Gastrocnemius medialis (tissue), 4 donors: Measurements from ENCODE around the gene BARHL2. TPM values are rescaled to one million over a fixed set of nuclear protein-coding genes. Genes with fewer than 3 reads are reported as not detected.

ENCODE experiments used
- ATAC-seq, 2 donors: fragments of 150-250 bp; one replicate each; pipeline ENCODE4 v1.9.1; 2016
- DNase-seq, 2 donors: peaks; one replicate each; pipeline ENCODE4 v3.0.0-alpha.2; 2019
- H3K27ac ChIP-seq, 4 donors: fragments of 200-600 bp; sonication (generic); 1 replicate in 1 of 4; 2 replicates in 3 of 4; pipeline ENCODE4 v1.5.1; 2016 to 2018; ENCODE audit warnings: mild to moderate bottlenecking in 2 of 4, moderate library complexity in 1 of 4
- H3K27me3 ChIP-seq, 3 donors: fragments of 200-600 bp; sonication (generic) in 2 of 3; 1 replicate in 1 of 3; 2 replicates in 2 of 3; pipeline versions ENCODE4 v1.5.1 to v1.6.0; 2016 to 2019; ENCODE audit warnings: mild to moderate bottlenecking in 1 of 3, moderate library complexity in 1 of 3
- H3K36me3 ChIP-seq, 2 donors: fragments of 200-600 bp; sonication (generic) in 1 of 2; one replicate each; pipeline ENCODE4 v1.5.1; 2017 to 2018
- H3K4me1 ChIP-seq, 2 donors: fragments of 200-600 bp; sonication (generic) in 1 of 2; one replicate each; pipeline ENCODE4 v1.5.1; 2016 to 2017; ENCODE audit warnings: mild to moderate bottlenecking in 2 of 2
- H3K4me3 ChIP-seq, 4 donors: fragments of 200-600 bp; sonication (generic) in 3 of 4; 1 replicate in 1 of 4; 2 replicates in 3 of 4; pipeline ENCODE4 v1.5.1; 2016 to 2019; ENCODE audit warnings: mild to moderate bottlenecking in 2 of 4
- H3K9me3 ChIP-seq, 3 donors: fragments of 200-600 bp; sonication (generic) in 2 of 3; 1 replicate in 1 of 3; 2 replicates in 2 of 3; pipeline ENCODE4 v1.5.1; 2016 to 2019
- POLR2A ChIP-seq, 2 donors: fragments of 450-650 bp; IDR thresholded peaks; one replicate each; pipeline ENCODE4 v1.6.1; 2017; ENCODE audit warnings: antibody characterized with exemption in 2 of 2, mild to moderate bottlenecking in 2 of 2, moderate library complexity in 2 of 2
- in situ Hi-C, 4 donors: fragments of 200-750 bp; cut with MboI; loops; one replicate each; pipeline versions ENCODE4 v1.15.0 to v1.8.0; 2017; ENCODE audit warnings: low sequenced_read_pairs in 4 of 4
- intact Hi-C: fragments of 100-400 bp; cut with DNase I; formaldehyde crosslinking; loops from one replicate; pipeline ENCODE4 v1.15.1; 2023; ENCODE audit warnings: low total_unique reads
- total RNA-seq, 4 donors: library from RNA; depleted of rRNA; stranded (reverse); fragments of >200 nt; gene quantifications; one replicate each; pipeline versions ENCODE4 v1.1.0 to v1.2.3, GENCODE V29; 2016
- TF ChIP-seq, protein P1 (sequence below), 5 experiments: fragments of 450-650 bp in 3 of 5; fragments of 200-600 bp in 2 of 5; sonication (generic) in 2 of 5; IDR thresholded peaks in 4 of 5; conservative IDR thresholded peaks in 1 of 5; 1 replicate in 4 of 5; 2 replicates in 1 of 5; pipeline ENCODE4 v1.5.1; 2016 to 2019; ENCODE audit warnings: antibody characterized with exemption in 5 of 5, mild to moderate bottlenecking in 3 of 5, moderate library complexity in 3 of 5

BARHL2 gene
- total RNA-seq, 4 donors from 2014 or later, result not detected

DNA sequence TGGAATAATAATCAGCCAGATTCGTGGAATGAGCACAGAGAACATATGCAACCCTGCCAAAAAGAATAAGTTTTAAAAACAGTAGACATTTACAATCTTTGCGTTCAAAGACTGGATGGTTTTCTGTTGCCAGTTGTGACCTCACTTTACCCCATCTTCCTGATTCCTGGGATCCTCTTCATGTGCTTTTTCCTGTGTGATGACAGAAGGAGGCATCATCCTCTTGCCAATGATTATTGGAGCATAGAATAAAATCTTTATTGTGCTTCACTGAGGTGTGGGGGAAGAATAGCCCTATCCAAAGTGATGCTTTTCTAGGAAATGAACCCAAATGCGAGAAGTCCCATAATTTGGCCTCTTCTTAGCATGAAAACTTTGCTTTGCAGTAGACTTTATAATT is 15.0 kb upstream of the BARHL2 start:
- Histone ChIP-seq H3K9me3 (no peaks in the 10 kb centered on the region), H3K36me3 (no peaks in the 10 kb centered on the region), H3K27ac (no peak overlapping the region), H3K4me1 (peaks cover 0 to 8% of the 10 kb centered on the region in 2 donors), H3K4me3 (no peak overlapping the region), H3K27me3 (peaks cover 58 to 82% (median 74%) of the 10 kb centered on the region in 3 donors)
- TF ChIP-seq, protein P1, sequence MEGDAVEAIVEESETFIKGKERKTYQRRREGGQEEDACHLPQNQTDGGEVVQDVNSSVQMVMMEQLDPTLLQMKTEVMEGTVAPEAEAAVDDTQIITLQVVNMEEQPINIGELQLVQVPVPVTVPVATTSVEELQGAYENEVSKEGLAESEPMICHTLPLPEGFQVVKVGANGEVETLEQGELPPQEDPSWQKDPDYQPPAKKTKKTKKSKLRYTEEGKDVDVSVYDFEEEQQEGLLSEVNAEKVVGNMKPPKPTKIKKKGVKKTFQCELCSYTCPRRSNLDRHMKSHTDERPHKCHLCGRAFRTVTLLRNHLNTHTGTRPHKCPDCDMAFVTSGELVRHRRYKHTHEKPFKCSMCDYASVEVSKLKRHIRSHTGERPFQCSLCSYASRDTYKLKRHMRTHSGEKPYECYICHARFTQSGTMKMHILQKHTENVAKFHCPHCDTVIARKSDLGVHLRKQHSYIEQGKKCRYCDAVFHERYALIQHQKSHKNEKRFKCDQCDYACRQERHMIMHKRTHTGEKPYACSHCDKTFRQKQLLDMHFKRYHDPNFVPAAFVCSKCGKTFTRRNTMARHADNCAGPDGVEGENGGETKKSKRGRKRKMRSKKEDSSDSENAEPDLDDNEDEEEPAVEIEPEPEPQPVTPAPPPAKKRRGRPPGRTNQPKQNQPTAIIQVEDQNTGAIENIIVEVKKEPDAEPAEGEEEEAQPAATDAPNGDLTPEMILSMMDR (IDR thresholded peaks at IDR 0.05 in 4 of 5, conservative IDR thresholded peaks at IDR 0.05 in 1 of 5), result no peak
- TF ChIP-seq POLR2A (IDR thresholded peaks at IDR 0.05), result no peak
- in situ Hi-C loops (no loop called here), intact Hi-C loops (no loop called here)
- no peak for ATAC-seq
- no peak for DNase-seq

DNA sequence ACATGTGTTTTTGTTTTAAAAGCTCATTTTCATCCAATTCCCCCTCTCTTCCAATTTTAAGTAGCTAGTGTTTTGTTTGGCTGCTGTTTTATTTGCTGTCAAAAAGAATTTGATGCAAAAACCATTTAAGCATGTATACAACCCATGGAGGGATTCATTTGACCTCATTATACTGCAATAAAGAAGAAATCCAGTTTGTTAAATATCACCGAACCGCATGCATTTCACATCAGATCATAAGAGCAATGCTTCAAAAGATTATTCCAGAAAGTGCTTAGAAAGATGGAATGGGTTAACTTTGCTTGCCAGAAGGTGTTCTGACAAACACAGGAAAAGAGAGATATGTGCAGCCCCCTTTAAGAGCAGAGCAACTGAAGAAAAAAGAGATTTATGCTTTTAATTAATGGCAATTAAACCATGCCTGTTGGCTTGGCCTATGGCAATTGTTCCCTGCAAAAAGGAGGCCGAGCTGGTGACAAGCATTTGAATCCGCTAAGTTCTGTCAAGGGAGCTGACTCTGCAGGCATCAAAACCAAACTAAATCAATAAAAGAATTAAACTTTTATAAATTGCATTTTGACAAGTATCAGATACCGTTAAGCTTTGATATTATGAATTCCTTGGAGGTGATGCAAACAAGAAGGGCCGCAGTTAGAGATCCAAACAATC is 14.4 kb upstream of the BARHL2 start:
- no peak for ATAC-seq
- TF ChIP-seq, protein P1 (IDR thresholded peaks at IDR 0.05 in 4 of 5, conservative IDR thresholded peaks at IDR 0.05 in 1 of 5), result no peak
- no peak for TF ChIP-seq POLR2A (IDR thresholded peaks at IDR 0.05)
- no peaks in the 10 kb centered on the region for H3K36me3 ChIP-seq
- H3K9me3 ChIP-seq, result no peaks in the 10 kb centered on the region
- H3K27me3 ChIP-seq, result peaks cover 65 to 88% (median 80%) of the 10 kb centered on the region in 3 donors
- intact Hi-C loops, result no loop called here
- H3K4me1 ChIP-seq, result peaks cover 0 to 8% of the 10 kb centered on the region in 2 donors
- H3K4me3 ChIP-seq, result no peak overlapping the region
- in situ Hi-C loops, result no loop called here
- no peak overlapping the region for H3K27ac ChIP-seq
- DNase-seq, result no peak

DNA sequence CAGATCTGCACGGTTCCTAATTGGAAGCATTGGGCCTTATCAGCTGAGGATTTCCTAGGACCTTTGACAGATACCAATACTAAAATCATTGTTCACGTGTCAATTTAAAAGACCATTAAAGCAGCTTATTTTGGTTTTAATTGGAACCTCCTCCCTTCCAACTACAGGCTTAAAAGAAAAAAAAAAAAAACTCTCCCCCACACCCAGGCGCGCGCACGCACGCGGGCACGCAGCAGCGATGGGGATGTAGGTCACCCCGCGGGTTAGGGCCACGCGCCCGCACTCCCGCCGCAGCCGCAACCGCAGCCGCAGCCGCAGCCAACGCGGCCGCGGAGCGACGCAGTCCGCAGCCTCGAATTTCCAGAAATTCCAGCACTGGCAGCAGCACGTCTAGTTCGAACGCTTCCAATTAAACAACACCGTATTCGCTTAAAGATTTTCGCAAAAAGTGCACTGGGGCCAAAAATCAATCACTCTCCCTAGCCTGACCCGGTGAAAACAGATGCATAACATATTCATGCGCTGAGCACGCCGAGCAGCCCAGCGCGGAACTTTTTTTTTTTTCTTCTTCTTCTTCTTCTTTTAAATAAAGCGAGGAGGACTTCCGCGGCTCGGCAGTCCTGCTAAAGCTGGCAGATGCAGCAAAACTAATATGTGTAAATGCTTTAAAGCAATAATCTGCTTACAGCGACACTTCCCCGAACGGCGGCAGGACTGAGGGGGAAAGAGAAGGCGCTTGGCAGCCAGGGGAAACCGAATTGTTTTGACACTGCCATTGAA is 13.3 kb upstream of the BARHL2 start:
- Histone ChIP-seq H3K27ac (no peak overlapping the region), H3K9me3 (no peaks in the 10 kb centered on the region), H3K27me3 (peaks cover 75 to 94% (median 89%) of the 10 kb centered on the region in 3 donors), H3K4me3 (peak overlapping the region in 3 of 4 donors; percentile 2 to 37 (median 14)), H3K4me1 (peaks cover 7 to 16% of the 10 kb centered on the region in 2 donors), H3K36me3 (no peaks in the 10 kb centered on the region)
- DNase-seq, result no peak
- intact Hi-C loops (no loop called here), in situ Hi-C loops (no loop called here)
- TF ChIP-seq, protein P1 (IDR thresholded peaks at IDR 0.05 in 4 of 5, conservative IDR thresholded peaks at IDR 0.05 in 1 of 5), result no peak
- no peak for TF ChIP-seq POLR2A (IDR thresholded peaks at IDR 0.05)
- ATAC-seq, result no peak

DNA sequence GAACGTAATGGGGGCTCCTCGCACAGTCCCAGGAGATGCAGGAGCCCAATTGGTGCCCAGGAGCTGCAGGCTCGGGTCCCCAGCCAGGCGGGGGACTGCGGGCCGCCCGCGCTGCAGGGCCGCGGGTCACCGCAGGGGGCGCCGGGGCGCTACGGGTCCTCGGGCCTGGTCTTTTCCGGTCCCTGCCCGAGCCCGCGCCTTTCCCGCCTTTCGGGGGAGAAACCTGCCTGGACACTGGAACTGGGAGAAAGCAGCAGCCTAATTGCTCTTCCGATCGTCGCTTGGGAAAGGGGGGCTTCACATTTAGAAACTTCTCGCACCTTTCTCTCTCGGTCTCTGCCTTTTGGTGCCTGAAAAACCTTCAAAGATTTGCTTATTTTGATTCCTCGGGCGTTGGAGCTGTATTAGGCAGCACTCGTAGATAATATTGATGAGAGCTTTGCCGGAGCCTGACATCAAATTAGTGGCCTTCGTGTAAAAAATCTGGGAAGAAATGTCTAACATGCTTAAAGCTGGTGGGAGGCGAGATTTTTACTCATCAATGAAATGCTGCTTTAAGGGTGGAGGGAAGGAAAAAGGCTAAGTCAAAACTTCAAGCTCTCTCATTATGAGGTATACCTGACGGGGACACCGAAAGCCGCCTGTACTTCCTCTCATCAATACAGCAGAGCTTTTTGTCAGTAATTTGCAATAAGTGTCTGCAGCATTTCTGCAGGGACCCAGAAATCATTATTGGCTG is 12.6 kb upstream of the BARHL2 start:
- in situ Hi-C loops, result loop anchor here in 1 of 4 donors (10.0 kb wide), 1 partner anchor 235 kb away; no protein-coding TSS in a partner anchor
- H3K4me3 ChIP-seq, result peak overlapping the region in 1 of 4 donors; percentile 2
- H3K27ac ChIP-seq, result no peak overlapping the region
- intact Hi-C loops, result no loop called here
- no peak for TF ChIP-seq POLR2A (IDR thresholded peaks at IDR 0.05)
- TF ChIP-seq, protein P1 (IDR thresholded peaks at IDR 0.05 in 4 of 5, conservative IDR thresholded peaks at IDR 0.05 in 1 of 5), result no peak
- no peak for ATAC-seq
- DNase-seq, result no peak
- no peaks in the 10 kb centered on the region for H3K36me3 ChIP-seq
- peaks cover 83 to 96% (median 94%) of the 10 kb centered on the region in 3 donors for H3K27me3 ChIP-seq
- peaks cover 15 to 24% of the 10 kb centered on the region in 2 donors for H3K4me1 ChIP-seq
- H3K9me3 ChIP-seq, result no peaks in the 10 kb centered on the region
